PC-3 (cell line): ENCODE measurements around the gene COL6A1.

Experiments used
- EZH2 ChIP-seq: fragments of 300-600 bp; sonication (generic); IDR thresholded peaks from one replicate; pipeline ENCODE4 v1.6.1; 2017; ENCODE audit warnings: antibody characterized with exemption, mild to moderate bottlenecking, low read length; ENCODE audit not compliant: unreplicated experiment
- EZH2phosphoT487 ChIP-seq: fragments of 300-600 bp; sonication (generic); IDR thresholded peaks from 2 replicates; pipeline ENCODE4 v1.6.1; 2018; ENCODE audit warnings: mild to moderate bottlenecking, antibody characterized with exemption, low read length, borderline replicate concordance
- TF ChIP-seq, protein P1 (sequence below): fragments of 300-600 bp; sonication (generic); conservative IDR thresholded peaks from 2 replicates; pipeline ENCODE4 v1.5.1; 2017; ENCODE audit warnings: antibody characterized with exemption, low read depth, mild to moderate bottlenecking, low read length

DNA sequence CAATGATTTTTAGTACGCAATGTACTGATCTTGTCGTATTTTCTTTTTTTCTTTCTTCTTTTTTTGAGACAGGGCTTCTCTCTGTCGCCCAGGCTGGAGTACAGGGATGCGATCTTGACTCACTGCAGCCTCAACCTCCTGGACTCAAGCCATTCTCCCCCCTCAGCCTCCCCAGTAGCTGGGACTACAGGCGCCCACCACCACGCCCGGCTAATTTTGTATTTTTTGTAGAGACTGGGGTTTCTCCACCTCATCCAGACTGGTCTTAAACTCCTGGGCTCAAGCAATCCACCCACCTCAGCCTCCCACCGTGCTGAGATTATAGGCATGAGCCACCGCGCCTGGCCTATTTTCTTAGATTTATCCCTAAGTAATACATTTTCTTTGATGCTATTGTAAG is 72.5 kb downstream of the COL6A1 start:
- TF ChIP-seq, protein P1, sequence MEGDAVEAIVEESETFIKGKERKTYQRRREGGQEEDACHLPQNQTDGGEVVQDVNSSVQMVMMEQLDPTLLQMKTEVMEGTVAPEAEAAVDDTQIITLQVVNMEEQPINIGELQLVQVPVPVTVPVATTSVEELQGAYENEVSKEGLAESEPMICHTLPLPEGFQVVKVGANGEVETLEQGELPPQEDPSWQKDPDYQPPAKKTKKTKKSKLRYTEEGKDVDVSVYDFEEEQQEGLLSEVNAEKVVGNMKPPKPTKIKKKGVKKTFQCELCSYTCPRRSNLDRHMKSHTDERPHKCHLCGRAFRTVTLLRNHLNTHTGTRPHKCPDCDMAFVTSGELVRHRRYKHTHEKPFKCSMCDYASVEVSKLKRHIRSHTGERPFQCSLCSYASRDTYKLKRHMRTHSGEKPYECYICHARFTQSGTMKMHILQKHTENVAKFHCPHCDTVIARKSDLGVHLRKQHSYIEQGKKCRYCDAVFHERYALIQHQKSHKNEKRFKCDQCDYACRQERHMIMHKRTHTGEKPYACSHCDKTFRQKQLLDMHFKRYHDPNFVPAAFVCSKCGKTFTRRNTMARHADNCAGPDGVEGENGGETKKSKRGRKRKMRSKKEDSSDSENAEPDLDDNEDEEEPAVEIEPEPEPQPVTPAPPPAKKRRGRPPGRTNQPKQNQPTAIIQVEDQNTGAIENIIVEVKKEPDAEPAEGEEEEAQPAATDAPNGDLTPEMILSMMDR, result no peak
- no peak for TF ChIP-seq EZH2
- no peak for TF ChIP-seq EZH2phosphoT487
